GM21619 (cell line): ENCODE measurements around the gene COQ10A.

Experiments used
- ATAC-seq: cut with Tn5 transposase; IDR thresholded peaks from one replicate; pipeline ENCODE4 v1.9.1; 2021; ENCODE audit not compliant: unreplicated experiment

COQ10A gene

DNA sequence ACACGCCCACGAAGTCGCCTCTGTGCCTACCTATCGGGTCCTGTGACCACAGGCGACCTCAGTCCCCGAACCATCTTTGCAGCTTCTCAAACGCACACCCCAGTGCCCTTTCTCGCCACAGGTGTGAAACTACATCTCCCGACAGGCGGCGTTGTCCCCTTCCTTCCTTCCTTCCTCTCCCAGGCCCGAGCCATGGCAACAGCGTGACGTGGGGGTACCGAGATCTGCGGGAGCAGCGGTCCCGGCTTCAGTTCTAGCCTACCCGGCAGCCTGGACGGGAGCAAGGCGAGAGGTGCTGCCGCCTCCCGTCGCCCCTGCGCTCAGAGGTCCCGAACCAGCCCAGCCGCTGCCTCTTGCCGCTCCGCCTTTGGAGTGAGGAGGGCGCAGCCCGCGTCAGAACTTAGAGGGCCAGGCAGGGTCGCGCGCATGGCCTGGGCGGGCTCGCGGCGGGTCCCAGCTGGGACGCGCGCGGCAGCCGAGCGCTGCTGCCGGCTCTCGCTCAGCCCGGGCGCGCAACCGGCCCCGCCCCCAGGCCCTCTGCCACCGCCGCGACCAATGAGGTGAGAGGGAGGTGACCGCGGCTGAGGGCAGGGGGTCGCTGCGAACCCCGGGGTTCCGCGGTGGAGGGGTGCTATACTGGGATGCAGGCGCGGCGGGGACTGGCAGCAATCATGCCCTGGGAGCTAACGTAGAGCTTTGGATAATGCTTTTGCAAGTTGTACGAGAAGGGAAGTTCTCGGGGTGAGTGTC is at the start of gene COQ10A:
Gene COQ10A, plus strand, starts transcription at position 250 of the 750 bp plus-strand sequence. Its CDS starts 177 bp downstream, at position 427.
- peak; percentile 84 for ATAC-seq

DNA sequence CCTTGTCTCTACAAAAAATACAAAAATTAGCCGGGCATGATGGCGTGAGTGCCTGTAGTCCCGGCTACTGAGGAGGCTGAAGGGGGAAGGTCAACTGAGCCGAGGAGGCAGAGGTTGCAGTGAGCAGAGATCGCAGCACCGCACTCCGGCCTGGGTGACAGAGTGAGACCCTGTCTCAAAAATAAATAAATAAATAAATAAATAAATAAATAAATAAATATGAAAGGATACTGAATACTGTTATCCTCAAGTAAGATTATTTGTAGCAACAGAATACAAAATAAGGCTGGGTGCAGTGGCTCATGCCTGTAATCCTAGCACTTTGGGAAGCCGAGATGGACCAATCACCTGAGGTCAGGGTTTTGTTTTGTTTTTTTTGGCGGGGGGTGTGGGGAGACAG is 46.9 kb upstream of the COQ10A start:
- no peak for ATAC-seq

DNA sequence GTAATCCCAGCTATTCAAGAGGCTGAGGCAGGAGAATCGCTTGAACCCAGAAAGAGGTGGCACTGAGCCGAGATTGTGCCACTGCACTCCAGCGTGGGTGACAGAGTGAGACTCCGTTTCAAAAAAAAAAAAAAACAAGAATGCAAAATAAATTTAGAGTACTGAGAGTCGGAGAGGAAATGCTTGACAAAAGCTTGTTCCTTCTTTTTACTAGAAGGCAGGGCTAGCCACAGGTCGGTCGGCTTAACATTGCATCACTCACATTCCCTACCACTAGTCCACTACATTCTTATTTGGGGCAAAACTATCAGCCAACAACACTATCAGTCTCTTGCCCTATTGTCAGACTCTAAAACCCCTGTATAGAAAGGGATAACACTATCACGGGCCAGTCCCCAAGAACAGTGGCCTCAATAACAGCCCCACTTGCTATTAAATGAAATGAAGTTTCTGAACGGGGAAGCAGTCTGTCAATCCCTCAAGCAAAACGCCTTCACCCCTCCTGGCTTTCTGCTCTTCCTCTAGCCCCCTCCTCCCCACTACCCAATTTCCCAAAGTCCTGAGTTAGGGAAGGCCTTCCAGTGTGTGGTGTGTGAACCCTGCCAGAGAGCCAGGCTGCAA is 46.0 kb upstream of the COQ10A start:
- no peak for ATAC-seq

DNA sequence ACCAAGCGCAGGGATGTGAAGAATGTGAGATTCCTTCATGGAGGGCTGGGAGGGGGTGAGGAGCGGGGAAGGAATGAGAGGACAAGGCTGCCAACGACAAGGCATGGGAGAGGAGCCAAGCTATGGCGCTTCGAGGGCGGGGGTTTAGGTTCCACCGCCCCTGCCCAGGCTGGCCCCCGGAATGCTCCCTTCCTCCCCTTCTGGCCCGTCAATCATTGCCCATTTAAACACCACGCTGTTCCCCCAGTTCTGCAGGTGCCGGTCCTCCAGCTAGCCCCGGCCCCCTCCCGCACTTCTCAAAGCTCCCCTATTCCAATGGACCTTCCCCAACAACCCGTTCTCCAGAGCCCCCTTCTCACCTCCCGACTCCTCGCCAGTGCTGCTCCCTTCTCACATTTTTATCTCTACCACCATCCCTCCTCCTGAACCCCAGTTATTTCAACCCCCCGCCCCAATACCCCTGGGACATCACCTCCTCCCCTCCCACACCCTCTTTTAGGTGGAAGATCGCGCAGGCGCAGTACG is 45.4 kb upstream of the COQ10A start:
- ATAC-seq: peak; percentile 14

DNA sequence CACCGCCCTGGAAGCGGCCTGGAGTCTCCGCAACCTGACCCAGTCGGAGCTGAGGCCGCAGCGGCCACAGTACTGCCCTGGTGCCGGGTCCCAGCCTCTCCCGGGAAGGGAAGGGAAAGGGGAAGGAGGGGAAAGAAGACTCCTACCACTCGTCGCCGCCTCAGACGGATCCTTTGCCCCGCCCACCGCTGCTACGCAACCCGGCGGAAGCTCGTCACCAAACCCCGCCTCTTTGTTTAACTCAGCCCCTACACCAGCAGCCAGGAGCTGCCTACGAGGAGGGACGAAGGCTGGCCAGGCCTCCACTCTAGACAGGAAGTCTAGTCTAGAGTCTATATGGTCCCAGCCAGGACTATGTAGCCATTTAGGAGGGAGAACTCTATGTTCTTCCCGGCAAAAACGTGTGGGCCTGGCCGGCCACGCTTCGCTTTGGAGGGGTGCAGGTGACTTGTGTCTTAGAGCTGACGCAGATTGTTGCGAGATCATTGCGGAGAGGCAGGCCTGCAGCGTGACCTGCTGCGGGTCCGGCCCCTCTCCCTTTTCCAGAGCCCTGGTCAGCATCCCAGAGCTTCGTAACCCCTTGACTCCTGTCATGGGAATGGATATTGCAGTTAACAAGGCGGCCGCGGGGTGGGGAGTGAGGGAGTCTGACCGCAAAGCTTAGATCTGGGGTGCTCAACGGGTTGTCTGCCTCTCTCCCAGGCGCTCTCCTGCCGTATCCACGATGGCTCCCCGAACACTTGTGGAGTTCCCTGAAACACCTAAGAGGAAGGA is 44.8 kb upstream of the COQ10A start, which contains the start of gene RNF41:
Gene RNF41, minus strand, starts transcription at position 166 of the 774 bp plus-strand sequence. CDS start 7,875 bp downstream, outside the sequence.
- peak; percentile 83 for ATAC-seq

DNA sequence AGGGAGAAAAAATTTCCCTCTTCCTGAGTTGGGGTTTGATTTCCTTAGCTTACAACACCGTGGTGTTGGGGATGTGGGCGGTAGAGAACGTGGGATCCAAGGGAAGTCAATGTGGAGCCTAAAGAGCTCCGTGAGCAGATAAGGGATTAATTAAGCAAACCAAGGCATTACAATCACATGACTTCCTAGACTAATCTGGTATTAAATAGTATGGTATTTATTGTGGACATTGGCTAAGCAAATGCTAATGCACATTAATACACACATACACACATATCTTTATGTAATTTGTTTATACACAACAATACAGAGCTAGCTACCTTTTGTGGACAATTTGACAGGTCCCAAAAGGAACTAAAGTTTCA is 44.2 kb upstream of the COQ10A start:
- no peak for ATAC-seq

DNA sequence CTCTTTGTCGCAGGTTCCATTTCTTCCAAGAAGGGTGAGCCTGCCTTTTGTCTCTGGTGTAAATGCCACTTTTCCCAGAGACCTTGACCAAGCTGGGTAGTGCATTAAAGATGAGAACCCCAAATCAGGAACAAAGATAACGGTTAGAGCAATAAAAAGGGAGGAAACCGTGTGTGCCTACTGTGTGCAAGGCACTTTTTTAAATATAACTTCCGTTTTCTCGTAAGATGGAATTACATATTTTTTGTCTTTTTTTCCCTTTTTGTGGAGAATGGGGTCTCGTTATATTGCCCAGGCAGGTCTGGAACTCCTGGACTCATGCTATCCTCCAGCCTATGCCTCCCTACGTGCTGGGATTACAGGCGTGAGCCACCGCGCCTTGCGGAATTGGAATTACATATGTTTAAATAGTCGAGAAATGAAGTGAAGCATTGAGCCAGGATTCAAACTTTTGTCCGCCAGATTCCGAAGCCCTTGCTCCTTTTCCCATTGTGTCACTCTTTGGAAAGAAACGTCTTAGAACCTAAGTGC is 43.1 kb upstream of the COQ10A start:
- no peak for ATAC-seq

DNA sequence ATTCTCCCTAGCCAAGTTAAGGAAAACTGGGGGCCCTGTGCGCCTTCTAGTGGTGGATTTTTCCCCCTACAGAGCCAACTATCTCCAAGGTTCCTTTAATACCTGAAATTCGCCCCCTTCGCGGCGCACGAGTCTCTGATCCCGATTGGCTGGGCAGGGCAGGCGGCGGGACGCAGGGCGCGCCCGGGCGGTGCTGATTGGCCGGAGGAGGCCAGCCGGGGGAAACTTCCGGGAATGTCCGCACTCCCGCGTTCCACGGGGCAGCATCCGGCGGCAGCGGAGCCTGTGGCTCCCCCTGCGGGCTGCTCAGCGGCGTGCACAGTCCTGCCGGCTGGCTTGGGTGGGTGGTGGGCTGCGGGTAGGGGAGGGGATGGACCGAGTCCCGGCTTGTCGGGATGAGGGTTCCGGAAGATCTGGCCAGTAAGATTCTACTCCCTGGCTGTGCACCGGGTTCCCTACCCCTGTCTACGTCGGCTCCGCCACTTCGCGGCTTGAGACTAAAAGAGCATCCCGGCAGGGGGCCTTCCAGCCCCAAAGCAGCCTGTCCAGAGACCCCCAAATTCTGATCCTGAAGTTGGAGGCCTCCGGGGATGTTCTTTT is 42.5 kb upstream of the COQ10A start, which contains the start of gene NABP2:
Gene NABP2, plus strand, starts transcription at position 241 of the 600 bp plus-strand sequence. CDS start 515 bp downstream, outside the sequence.
- peak; percentile 70 for ATAC-seq

DNA sequence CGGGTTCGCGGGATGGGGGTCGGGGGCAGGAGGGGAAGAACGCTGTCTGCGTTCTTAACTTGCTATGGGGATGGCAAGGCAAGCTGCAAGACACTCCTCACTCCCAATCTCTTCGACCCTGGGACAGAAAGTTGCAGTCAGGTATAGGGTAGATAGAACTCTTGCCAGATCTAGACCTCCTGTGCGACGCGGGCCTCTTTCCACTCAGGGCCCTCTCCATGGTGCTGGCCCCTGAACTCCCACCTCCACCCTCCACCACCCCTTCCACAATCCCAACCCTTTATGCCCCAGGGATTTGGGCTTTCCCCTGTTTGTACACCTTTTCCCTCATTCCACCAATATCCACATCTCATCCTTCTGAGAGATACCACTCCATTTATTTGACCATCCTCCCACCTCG is 41.8 kb upstream of the COQ10A start:
- no peak for ATAC-seq

DNA sequence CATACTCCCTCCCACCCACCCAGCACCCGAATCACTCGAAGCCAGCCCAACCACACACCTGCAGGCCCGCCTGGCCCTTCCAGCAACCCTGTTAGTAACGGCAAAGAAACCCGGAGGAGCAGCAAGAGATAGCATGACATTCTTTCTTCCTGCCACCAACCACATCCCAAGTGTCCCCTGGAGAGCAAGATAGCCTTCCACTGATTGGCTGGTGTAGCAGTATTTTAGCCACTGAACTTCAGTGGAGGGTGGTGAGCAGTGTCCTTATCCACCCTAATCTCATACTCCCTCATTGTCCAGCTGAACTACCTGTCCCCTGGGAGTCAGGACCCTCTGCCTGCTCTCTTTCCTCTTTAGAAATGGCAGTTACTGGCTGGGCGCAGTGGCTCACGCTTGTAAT is 37.7 kb upstream of the COQ10A start:
- no peak for ATAC-seq

DNA sequence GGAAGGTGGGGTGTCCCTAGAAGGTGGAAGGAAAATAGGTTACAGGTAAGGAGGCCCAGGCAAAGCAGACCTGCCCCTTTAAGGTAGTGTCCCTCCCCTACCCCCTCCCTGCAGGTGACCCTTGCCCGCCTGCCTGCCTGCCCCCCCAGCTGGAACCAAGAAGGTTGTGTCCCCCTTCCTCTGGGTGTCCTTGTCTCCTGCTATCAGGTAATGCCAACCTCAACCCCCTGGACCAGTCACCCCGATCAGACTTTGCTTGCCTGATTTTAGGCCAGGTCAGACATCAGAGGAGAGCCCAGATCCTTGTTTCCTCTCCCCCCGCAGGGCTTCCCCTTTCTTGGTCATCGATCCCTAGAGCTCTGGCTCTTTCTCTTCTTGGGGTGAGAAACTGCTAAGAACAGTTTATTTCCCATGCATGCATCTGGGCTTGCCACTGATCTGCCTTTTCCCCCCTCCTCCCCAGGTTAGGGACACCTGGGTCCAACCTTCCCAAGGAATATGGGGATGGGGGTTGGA is 36.8 kb upstream of the COQ10A start, which contains the start of gene SLC39A5:
Gene SLC39A5, plus strand, starts transcription at position 136 of the 516 bp plus-strand sequence. CDS start 1,224 bp downstream, outside the sequence.
- ATAC-seq: no peak

DNA sequence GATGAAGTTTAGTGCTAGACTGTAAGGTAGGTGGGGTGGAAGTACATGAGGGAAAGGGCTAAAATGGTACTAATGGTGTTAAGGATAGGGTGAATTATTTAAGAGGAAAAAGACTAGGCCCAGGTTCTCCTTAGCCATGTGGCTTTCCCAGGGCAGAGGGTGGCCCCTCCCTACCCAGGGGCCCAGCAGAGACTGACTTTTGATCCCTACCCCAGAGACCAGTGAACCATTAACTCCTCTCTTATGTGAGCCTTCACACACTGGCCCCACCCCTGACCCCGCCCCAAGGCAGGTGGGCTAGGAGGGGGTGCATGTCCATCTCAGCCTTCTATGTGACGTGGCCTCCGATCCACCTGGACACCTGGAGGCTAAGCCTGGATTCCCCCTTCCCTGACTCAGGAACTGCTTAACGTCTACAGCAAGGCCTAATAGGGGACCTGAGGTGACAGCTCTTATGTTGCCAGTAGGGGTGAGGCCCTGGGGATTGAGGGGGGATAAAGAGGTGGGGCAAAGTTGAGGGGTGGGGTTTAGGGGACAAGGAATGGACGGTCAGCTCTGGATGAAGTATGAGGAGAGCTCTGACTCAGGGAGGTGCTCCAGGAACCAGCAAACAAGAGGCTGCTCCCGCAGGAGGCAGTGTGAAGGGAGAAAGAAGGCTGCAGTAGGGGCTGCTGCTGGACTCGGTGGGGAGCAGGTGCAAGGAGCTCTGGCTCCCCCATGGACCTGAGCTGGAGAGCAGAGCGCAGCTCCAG is 36.1 kb upstream of the COQ10A start:
- no peak for ATAC-seq

DNA sequence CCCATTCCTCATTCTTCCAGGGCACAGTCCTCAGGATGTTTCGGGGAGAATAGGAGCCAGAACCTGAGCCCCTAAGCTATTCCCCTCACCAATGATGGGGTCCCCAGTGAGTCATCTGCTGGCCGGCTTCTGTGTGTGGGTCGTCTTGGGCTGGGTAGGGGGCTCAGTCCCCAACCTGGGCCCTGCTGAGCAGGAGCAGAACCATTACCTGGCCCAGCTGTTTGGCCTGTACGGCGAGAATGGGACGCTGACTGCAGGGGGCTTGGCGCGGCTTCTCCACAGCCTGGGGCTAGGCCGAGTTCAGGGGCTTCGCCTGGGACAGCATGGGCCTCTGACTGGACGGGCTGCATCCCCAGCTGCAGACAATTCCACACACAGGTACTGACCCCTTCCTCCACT is 35.6 kb upstream of the COQ10A start:
- ATAC-seq: no peak

DNA sequence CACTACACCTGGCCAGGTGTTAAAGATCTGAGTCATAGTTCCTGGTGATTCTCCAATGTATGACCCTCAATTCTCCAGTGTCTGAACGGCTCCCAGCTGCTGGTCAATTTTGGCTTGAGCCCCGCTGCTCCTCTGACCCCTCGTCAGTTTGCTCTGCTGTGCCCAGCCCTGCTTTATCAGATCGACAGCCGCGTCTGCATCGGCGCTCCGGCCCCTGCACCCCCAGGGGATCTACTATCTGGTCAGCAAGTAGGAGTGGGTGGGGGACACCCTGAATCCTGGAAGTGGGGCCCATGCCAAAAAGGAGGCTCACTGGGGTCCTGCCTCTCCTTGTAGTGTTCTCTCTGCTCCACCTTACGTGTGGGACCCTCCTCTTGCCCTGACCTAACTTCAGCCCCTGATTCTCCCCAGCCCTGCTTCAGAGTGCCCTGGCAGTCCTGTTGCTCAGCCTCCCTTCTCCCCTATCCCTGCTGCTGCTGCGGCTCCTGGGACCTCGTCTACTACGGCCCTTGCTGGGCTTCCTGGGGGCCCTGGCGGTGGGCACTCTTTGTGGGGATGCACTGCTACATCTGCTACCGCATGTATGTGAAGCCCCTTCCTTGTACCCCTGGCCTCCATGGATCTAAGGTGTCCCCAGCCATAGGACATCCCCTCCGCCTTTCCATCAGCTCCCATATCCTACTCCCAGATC is 31.9 kb upstream of the COQ10A start:
- ATAC-seq: no peak

DNA sequence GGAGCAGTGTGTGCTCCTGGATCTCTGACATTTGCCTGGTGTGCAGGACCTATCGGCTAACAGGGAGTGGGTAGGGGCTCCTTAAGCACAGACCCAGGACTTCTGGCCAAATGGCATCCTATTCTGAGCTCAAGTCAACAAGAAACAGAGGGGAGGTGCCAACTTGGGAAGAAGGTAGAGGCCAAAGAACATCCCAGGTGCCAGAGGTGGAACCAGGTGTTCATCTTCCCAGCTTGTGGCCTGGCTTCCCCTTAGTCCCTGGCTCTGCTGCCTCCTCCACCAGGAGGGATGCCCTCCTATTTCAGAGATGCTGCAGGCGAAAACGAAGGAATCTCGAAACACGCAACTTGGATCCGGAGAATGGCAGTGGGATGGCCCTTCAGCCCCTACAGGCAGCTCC is 30.7 kb upstream of the COQ10A start:
- ATAC-seq: no peak

DNA sequence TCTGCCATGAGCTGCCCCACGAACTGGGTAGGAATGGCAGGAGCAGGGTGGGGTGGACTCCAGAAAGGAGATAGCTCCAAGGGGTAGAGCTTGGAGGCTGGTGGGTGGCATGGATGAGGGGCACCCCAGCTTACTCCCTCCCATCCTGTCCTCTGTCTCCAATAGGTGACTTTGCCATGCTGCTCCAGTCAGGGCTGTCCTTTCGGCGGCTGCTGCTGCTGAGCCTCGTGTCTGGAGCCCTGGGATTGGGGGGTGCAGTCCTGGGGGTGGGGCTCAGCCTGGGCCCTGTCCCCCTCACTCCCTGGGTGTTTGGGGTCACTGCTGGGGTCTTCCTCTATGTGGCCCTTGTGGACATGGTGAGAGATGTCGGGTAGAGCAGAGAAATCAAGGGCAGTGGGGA is 29.8 kb upstream of the COQ10A start:
- ATAC-seq: no peak

DNA sequence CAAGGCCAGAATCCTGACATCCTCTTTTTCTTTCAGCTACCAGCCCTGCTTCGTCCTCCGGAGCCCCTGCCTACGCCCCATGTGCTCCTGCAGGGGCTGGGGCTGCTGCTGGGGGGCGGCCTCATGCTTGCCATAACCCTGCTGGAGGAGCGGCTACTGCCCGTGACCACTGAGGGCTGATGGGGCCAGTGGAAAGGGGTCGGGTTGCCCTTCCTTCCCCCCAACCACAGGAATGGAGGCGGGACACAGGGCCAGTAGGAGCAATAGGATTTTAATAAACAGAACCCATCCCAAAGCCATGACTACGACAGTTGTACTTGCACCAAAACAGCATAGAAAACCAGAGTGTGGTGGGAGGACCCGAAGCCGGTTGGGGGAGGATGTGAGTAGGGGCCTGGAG is 29.2 kb upstream of the COQ10A start:
- ATAC-seq: no peak

DNA sequence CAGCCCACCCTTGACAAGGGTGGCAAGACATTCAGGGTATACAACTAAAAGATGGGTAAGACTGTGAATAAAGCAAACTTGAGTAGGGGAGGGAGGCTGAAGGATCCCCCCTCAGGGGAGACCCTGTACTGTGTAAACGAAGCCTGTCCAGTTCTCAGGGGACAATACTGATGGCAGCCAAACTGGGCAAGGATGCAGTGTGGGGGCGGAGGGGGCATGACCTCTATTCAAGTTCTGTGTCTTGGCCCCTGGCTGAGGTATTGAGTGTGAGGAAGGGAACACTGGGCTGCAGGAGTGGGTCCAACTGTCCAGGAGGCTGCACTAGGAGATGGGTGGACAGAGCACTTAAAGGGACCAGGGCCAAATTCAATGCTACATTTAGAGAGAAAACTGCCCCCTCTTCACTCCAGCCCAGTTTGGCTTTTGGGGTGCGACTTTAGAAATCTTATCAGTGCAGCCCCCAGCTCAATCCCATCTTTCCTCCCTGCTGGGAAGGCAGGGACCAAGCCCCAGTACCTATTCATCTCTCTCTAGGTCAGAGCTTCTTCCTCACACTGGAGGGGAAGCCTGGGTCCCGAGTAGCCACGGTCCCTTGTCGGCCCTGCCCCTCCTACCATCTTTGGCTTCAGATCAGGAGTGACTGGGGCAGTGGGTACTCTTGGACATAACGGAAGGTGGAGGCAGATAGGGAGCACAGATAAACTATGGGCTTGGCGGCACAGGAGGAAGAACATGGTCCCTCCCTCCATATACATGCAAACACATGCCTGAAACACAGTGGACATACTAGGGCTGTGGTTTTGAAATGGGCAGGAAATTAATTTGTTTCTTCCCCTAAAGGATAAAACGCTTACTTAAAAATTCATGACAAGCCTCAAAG is 25.1 kb upstream of the COQ10A start:
- no peak for ATAC-seq
